ENCODE data around the gene DCAKD.

The DCAKD gene

GRCh38 chr17:45092911-45093430, 41.5 kb upstream of the DCAKD start:
- TF ChIP-seq SUZ12 (IDR thresholded peaks at IDR 0.05; ENCODE audit: extremely low read depth, insufficient read depth, insufficient read length): no peak
- TF ChIP-seq ZNF274 (IDR thresholded peaks at IDR 0.05; ENCODE audit: low read depth, low read length): no peak
- no peak for TF ChIP-seq YY1 (IDR thresholded peaks at IDR 0.05; ENCODE audit: insufficient read depth, insufficient read length)
- no peaks in the 10 kb centered on the region for H3K27me3 ChIP-seq (ENCODE audit: insufficient read depth, insufficient read length)
- H3K4me3 ChIP-seq (ENCODE audit: insufficient read length, low read depth): no peak overlapping the region
- no peaks in the 10 kb centered on the region for H3K9me3 ChIP-seq (ENCODE audit: insufficient read depth, low read length)
- peaks cover 83% of the 10 kb centered on the region for H3K36me3 ChIP-seq (ENCODE audit: insufficient read depth, insufficient read length, low read length)
- no peak overlapping the region for H3K9ac ChIP-seq (ENCODE audit: insufficient read length, low read depth)
- peaks cover 9% of the 10 kb centered on the region for H3K4me1 ChIP-seq (ENCODE audit: insufficient read depth, insufficient read length)
- no peak for DNase-seq (ENCODE audit: low read depth, low spot score)

GRCh38 chr17:45091778-45092425, 40.5 kb upstream of the DCAKD start:
- Histone ChIP-seq H3K4me3 (ENCODE audit: insufficient read length, low read depth) (no peak overlapping the region), H3K27me3 (ENCODE audit: insufficient read depth, insufficient read length) (no peaks in the 10 kb centered on the region), H3K9me3 (ENCODE audit: insufficient read depth, low read length) (no peaks in the 10 kb centered on the region), H3K9ac (ENCODE audit: insufficient read length, low read depth) (no peak overlapping the region), H3K4me1 (ENCODE audit: insufficient read depth, insufficient read length) (peaks cover 9% of the 10 kb centered on the region), H3K36me3 (ENCODE audit: insufficient read depth, insufficient read length, low read length) (peaks cover 83% of the 10 kb centered on the region)
- TF ChIP-seq SUZ12 (IDR thresholded peaks at IDR 0.05; ENCODE audit: extremely low read depth, insufficient read depth, insufficient read length) (no peak), YY1 (IDR thresholded peaks at IDR 0.05; ENCODE audit: insufficient read depth, insufficient read length) (no peak), ZNF274 (IDR thresholded peaks at IDR 0.05; ENCODE audit: low read depth, low read length) (no peak)
- no peak for DNase-seq (ENCODE audit: low read depth, low spot score)

- peak; percentile 35 for TF ChIP-seq YY1 (IDR thresholded peaks at IDR 0.05; ENCODE audit: insufficient read depth, insufficient read length)
- no peak for TF ChIP-seq ZNF274 (IDR thresholded peaks at IDR 0.05; ENCODE audit: low read depth, low read length)
- no peak for TF ChIP-seq SUZ12 (IDR thresholded peaks at IDR 0.05; ENCODE audit: extremely low read depth, insufficient read depth, insufficient read length)
- Histone ChIP-seq H3K9me3 (ENCODE audit: insufficient read depth, low read length) (no peaks in the 10 kb centered on the region), H3K9ac (ENCODE audit: insufficient read length, low read depth) (no peak overlapping the region), H3K36me3 (ENCODE audit: insufficient read depth, insufficient read length, low read length) (peaks cover 80% of the 10 kb centered on the region), H3K4me1 (ENCODE audit: insufficient read depth, insufficient read length) (peaks cover 9% of the 10 kb centered on the region), H3K27me3 (ENCODE audit: insufficient read depth, insufficient read length) (no peaks in the 10 kb centered on the region), H3K4me3 (ENCODE audit: insufficient read length, low read depth) (no peak overlapping the region)
- DNase-seq (ENCODE audit: low read depth, low spot score): peak; percentile 35
Observed at GRCh38 chr17:45090711-45091110, 39.3 kb upstream of the DCAKD start.

- TF ChIP-seq YY1 (IDR thresholded peaks at IDR 0.05; ENCODE audit: insufficient read depth, insufficient read length) (no peak), SUZ12 (IDR thresholded peaks at IDR 0.05; ENCODE audit: extremely low read depth, insufficient read depth, insufficient read length) (no peak), ZNF274 (IDR thresholded peaks at IDR 0.05; ENCODE audit: low read depth, low read length) (no peak)
- H3K4me1 ChIP-seq (ENCODE audit: insufficient read depth, insufficient read length): peaks cover 9% of the 10 kb centered on the region
- no peak overlapping the region for H3K4me3 ChIP-seq (ENCODE audit: insufficient read length, low read depth)
- DNase-seq (ENCODE audit: low read depth, low spot score): no peak
- no peak overlapping the region for H3K9ac ChIP-seq (ENCODE audit: insufficient read length, low read depth)
- H3K27me3 ChIP-seq (ENCODE audit: insufficient read depth, insufficient read length): no peaks in the 10 kb centered on the region
- H3K9me3 ChIP-seq (ENCODE audit: insufficient read depth, low read length): no peaks in the 10 kb centered on the region
- H3K36me3 ChIP-seq (ENCODE audit: insufficient read depth, insufficient read length, low read length): peaks cover 83% of the 10 kb centered on the region
Observed at GRCh38 chr17:45088741-45089140, 37.3 kb upstream of the DCAKD start.

GRCh38 chr17:45087978-45088377, 36.5 kb upstream of the DCAKD start:
- Histone ChIP-seq H3K36me3 (ENCODE audit: insufficient read depth, insufficient read length, low read length) (peaks cover 82% of the 10 kb centered on the region), H3K9ac (ENCODE audit: insufficient read length, low read depth) (no peak overlapping the region), H3K4me3 (ENCODE audit: insufficient read length, low read depth) (no peak overlapping the region), H3K27me3 (ENCODE audit: insufficient read depth, insufficient read length) (no peaks in the 10 kb centered on the region), H3K9me3 (ENCODE audit: insufficient read depth, low read length) (no peaks in the 10 kb centered on the region), H3K4me1 (ENCODE audit: insufficient read depth, insufficient read length) (peaks cover 8% of the 10 kb centered on the region)
- TF ChIP-seq SUZ12 (IDR thresholded peaks at IDR 0.05; ENCODE audit: extremely low read depth, insufficient read depth, insufficient read length): no peak
- no peak for TF ChIP-seq YY1 (IDR thresholded peaks at IDR 0.05; ENCODE audit: insufficient read depth, insufficient read length)
- no peak for TF ChIP-seq ZNF274 (IDR thresholded peaks at IDR 0.05; ENCODE audit: low read depth, low read length)
- no peak for DNase-seq (ENCODE audit: low read depth, low spot score)

GRCh38 chr17:45087504-45087975, 36.1 kb upstream of the DCAKD start:
- H3K9ac ChIP-seq (ENCODE audit: insufficient read length, low read depth): no peak overlapping the region
- H3K9me3 ChIP-seq (ENCODE audit: insufficient read depth, low read length): no peaks in the 10 kb centered on the region
- no peaks in the 10 kb centered on the region for H3K27me3 ChIP-seq (ENCODE audit: insufficient read depth, insufficient read length)
- peaks cover 85% of the 10 kb centered on the region for H3K36me3 ChIP-seq (ENCODE audit: insufficient read depth, insufficient read length, low read length)
- no peak for DNase-seq (ENCODE audit: low read depth, low spot score)
- peaks cover 5% of the 10 kb centered on the region for H3K4me1 ChIP-seq (ENCODE audit: insufficient read depth, insufficient read length)
- TF ChIP-seq YY1 (IDR thresholded peaks at IDR 0.05; ENCODE audit: insufficient read depth, insufficient read length) (no peak), ZNF274 (IDR thresholded peaks at IDR 0.05; ENCODE audit: low read depth, low read length) (no peak), SUZ12 (IDR thresholded peaks at IDR 0.05; ENCODE audit: extremely low read depth, insufficient read depth, insufficient read length) (no peak)
- no peak overlapping the region for H3K4me3 ChIP-seq (ENCODE audit: insufficient read length, low read depth)

GRCh38 chr17:45086865-45087503, 35.6 kb upstream of the DCAKD start:
- no peak for DNase-seq (ENCODE audit: low read depth, low spot score)
- TF ChIP-seq ZNF274 (IDR thresholded peaks at IDR 0.05; ENCODE audit: low read depth, low read length): no peak
- TF ChIP-seq SUZ12 (IDR thresholded peaks at IDR 0.05; ENCODE audit: extremely low read depth, insufficient read depth, insufficient read length): no peak
- no peak for TF ChIP-seq YY1 (IDR thresholded peaks at IDR 0.05; ENCODE audit: insufficient read depth, insufficient read length)
- H3K4me1 ChIP-seq (ENCODE audit: insufficient read depth, insufficient read length): peaks cover 5% of the 10 kb centered on the region
- no peaks in the 10 kb centered on the region for H3K27me3 ChIP-seq (ENCODE audit: insufficient read depth, insufficient read length)
- peaks cover 88% of the 10 kb centered on the region for H3K36me3 ChIP-seq (ENCODE audit: insufficient read depth, insufficient read length, low read length)
- H3K9ac ChIP-seq (ENCODE audit: insufficient read length, low read depth): no peak overlapping the region
- no peaks in the 10 kb centered on the region for H3K9me3 ChIP-seq (ENCODE audit: insufficient read depth, low read length)
- H3K4me3 ChIP-seq (ENCODE audit: insufficient read length, low read depth): no peak overlapping the region
